Keratinocyte (primary cell): ENCODE data around the gene TLR6. TPM values are rescaled to one million over a fixed set of nuclear protein-coding genes. Genes with fewer than 3 reads are reported as not detected.

Experiments used
- DNase-seq: peaks from one replicate; pipeline ENCODE4 v3.0.0-alpha.2; 2011; ENCODE audit warnings: low read depth, missing footprints, low spot score
- FAIRE-seq: peaks from 2 replicates; lab custom pipeline; 2011; peaks lifted over from hg19 to GRCh38; lab: Jason Lieb, UNC
- H2AFZ ChIP-seq: 2 replicates; pipeline ENCODE4 v1.6.0; 2012; ENCODE audit warnings: low read length, control low read depth, inconsistent platforms; ENCODE audit not compliant: control insufficient read depth
- H3K27ac ChIP-seq: 2 replicates; pipeline ENCODE4 v1.5.1; 2011; ENCODE audit warnings: low read length; ENCODE audit not compliant: control insufficient read depth, insufficient read depth
- H3K27me3 ChIP-seq: 3 replicates; pipeline ENCODE4 v1.6.0; 2011; ENCODE audit warnings: low read length; ENCODE audit not compliant: control insufficient read depth, insufficient read depth; ENCODE audit errors: extremely low read depth
- H3K36me3 ChIP-seq, 2 experiments: 2 replicates in 1 of 2; 3 replicates in 1 of 2; pipeline ENCODE4 v1.5.1; 2011; ENCODE audit warnings: low read length in 2 of 2, mild to moderate bottlenecking in 1 of 2; ENCODE audit not compliant: control insufficient read depth in 2 of 2, insufficient read depth in 2 of 2; ENCODE audit errors: extremely low read depth in 1 of 2
- H3K4me1 ChIP-seq: 3 replicates; pipeline ENCODE4 v1.5.1; 2011; ENCODE audit warnings: low read length; ENCODE audit not compliant: control insufficient read depth, insufficient read depth; ENCODE audit errors: extremely low read depth
- H3K4me2 ChIP-seq: 3 replicates; pipeline ENCODE4 v1.6.0; 2011; ENCODE audit warnings: low read depth, low read length; ENCODE audit not compliant: control insufficient read depth, insufficient read depth; ENCODE audit errors: extremely low read depth
- H3K4me3 ChIP-seq, 3 experiments: fragments of 200-600 bp in 1 of 3; sonication (generic) in 1 of 3; 2 replicates in 2 of 3; 3 replicates in 1 of 3; pipeline ENCODE4 v1.5.1; 2011 to 2016; ENCODE audit warnings: low read length in 3 of 3, mild to moderate bottlenecking in 3 of 3, control low read depth in 2 of 3, inconsistent platforms in 1 of 3, low read depth in 1 of 3, mixed read lengths in 1 of 3, mixed run types in 1 of 3, moderate library complexity in 1 of 3; ENCODE audit not compliant: control insufficient read depth in 2 of 3, insufficient read depth in 2 of 3; ENCODE audit errors: extremely low read depth in 1 of 3
- H3K79me2 ChIP-seq: 2 replicates; pipeline ENCODE4 v1.6.0; 2012; ENCODE audit warnings: low read length; ENCODE audit not compliant: control insufficient read depth, insufficient read depth
- H3K9ac ChIP-seq: 3 replicates; pipeline ENCODE4 v1.6.0; 2011; ENCODE audit warnings: low read length; ENCODE audit not compliant: control insufficient read depth, insufficient read depth; ENCODE audit errors: extremely low read depth
- H3K9me1 ChIP-seq: 3 replicates; pipeline ENCODE4 v1.6.0; 2011; ENCODE audit warnings: low read length; ENCODE audit not compliant: control insufficient read depth, insufficient read depth; ENCODE audit errors: extremely low read depth
- H3K9me3 ChIP-seq: 2 replicates; pipeline ENCODE4 v1.5.1; 2012; ENCODE audit warnings: low read depth, low read length; ENCODE audit not compliant: control insufficient read depth
- H4K20me1 ChIP-seq: 3 replicates; pipeline ENCODE4 v1.6.0; 2011; ENCODE audit warnings: low read length; ENCODE audit not compliant: control insufficient read depth, insufficient read depth; ENCODE audit errors: extremely low read depth
- CTCF ChIP-seq, 3 experiments: IDR thresholded peaks in 1 of 3; conservative IDR thresholded peaks in 1 of 3; optimal IDR thresholded peaks in 1 of 3; 2 replicates in 2 of 3; 3 replicates in 1 of 3; pipeline versions ENCODE3 to v1.5.1; 2011; ENCODE audit warnings: low read length in 3 of 3, mild to moderate bottlenecking in 3 of 3, moderate library complexity in 2 of 3, control low read depth in 1 of 3, inconsistent platforms in 1 of 3; ENCODE audit not compliant: insufficient read depth in 2 of 3; ENCODE audit errors: extremely low read depth in 1 of 3
- EZH2 ChIP-seq: IDR thresholded peaks from one replicate; pipeline ENCODE4 v1.6.1; 2012; ENCODE audit warnings: inconsistent platforms, mild to moderate bottlenecking, low read length, moderate library complexity
- dilution Hi-C: fragments of 300-500 bp; cut with MboI; formaldehyde crosslinking; loops from one replicate; pipeline ENCODE4 v1.7.0; 2020; ENCODE audit warnings: low sequenced_read_pairs; ENCODE audit not compliant: extremely low pct_ligation_motif_present
- polyA plus RNA-seq, 5 experiments: library from polyadenylated mRNA; depleted of rRNA in 3 of 5; stranded (reverse) in 3 of 5; stranded (forward) in 1 of 5; unstranded in 1 of 5; fragments of >200 nt; gene quantifications; 1 replicate in 1 of 5; 2 replicates in 3 of 5; 3 replicates in 1 of 5; pipeline versions ENCODE4 v1.2.1 to v1.2.3, GENCODE V29; 2011 to 2012; ENCODE audit warnings: missing spikeins in 2 of 5, low read depth in 1 of 5, low replicate concordance in 1 of 5

TLR6 gene
- polyA plus RNA-seq, 1 donor (not counting 4 experiments of a cell fraction or from before 2014, with no cell fraction given) = 1.3 TPM

DNA sequence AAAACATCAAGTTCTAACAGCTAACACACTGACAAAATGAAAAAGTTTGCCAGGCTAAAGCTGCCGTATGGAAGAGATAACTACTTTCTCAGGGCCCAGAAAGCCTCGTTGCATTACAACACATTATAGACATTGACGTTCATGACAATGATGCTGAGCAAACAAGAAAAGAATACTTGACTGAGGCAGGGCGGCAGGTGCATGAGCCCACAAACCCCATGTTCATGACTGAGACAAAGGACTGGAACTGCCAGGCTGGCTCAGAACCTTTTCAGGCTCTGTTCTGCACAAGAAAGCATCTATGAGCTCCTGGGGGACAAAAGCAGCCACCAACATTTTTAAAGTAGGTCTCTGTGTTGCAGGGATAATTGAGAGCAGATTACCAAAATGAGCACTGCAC, 13.6 kb downstream of the TLR6 start:
- no peak for FAIRE-seq
- Histone ChIP-seq H3K36me3 (no peaks in the 10 kb centered on the region), H3K9me3 (no peaks in the 10 kb centered on the region), H2AFZ (no peak overlapping the region), H3K4me2 (no peak overlapping the region), H4K20me1 (no peaks in the 10 kb centered on the region), H3K9ac (no peak overlapping the region), H3K27me3 (no peaks in the 10 kb centered on the region), H3K4me1 (peaks cover 4% of the 10 kb centered on the region), H3K9me1 (no peaks in the 10 kb centered on the region), H3K27ac (no peak overlapping the region), H3K79me2 (no peaks in the 10 kb centered on the region), H3K4me3 (no peak overlapping the region)
- dilution Hi-C loops = no loop called here
- no peak for DNase-seq
- no peak for TF ChIP-seq EZH2
- no peak for TF ChIP-seq CTCF (optimal IDR thresholded peaks at IDR 0.05 in 1 of 3, IDR thresholded peaks at IDR 0.05 in 1 of 3, conservative IDR thresholded peaks at IDR 0.05 in 1 of 3; ENCODE audit: extremely low read depth in 1 of 3, insufficient read depth in 2 of 3, low read length in 3 of 3)

GRCh38 chr4:38837849-38838248, 18.8 kb downstream of the TLR6 start:
- Histone ChIP-seq H3K4me1 (peaks cover 10% of the 10 kb centered on the region), H3K9ac (no peak overlapping the region), H3K9me1 (no peaks in the 10 kb centered on the region), H3K9me3 (no peaks in the 10 kb centered on the region), H3K4me3 (no peak overlapping the region), H3K27me3 (no peaks in the 10 kb centered on the region), H4K20me1 (no peaks in the 10 kb centered on the region), H3K79me2 (no peaks in the 10 kb centered on the region), H3K4me2 (no peak overlapping the region), H3K36me3 (no peaks in the 10 kb centered on the region), H3K27ac (no peak overlapping the region), H2AFZ (no peak overlapping the region)
- dilution Hi-C loops = no loop called here
- no peak for DNase-seq
- TF ChIP-seq EZH2 (no peak), CTCF (optimal IDR thresholded peaks at IDR 0.05 in 1 of 3, IDR thresholded peaks at IDR 0.05 in 1 of 3, conservative IDR thresholded peaks at IDR 0.05 in 1 of 3; ENCODE audit: extremely low read depth in 1 of 3, insufficient read depth in 2 of 3, low read length in 3 of 3) (no peak)
- peak; percentile 83 for FAIRE-seq
